Osteocyte (in vitro differentiated cells): ENCODE data around the gene PDYN. TPM values are rescaled to one million over a fixed set of nuclear protein-coding genes. Genes with fewer than 3 reads are reported as not detected.

Experiments used
- DNase-seq: peaks from one replicate; pipeline ENCODE4 v3.0.0; 2021; ENCODE audit warnings: mixed read lengths; ENCODE audit not compliant: unreplicated experiment; ENCODE audit errors: extremely low spot score
- H3K27ac Mint-ChIP-seq: one replicate; pipeline ENCODE4 v1.8.0; 2021; ENCODE audit warnings: mild to moderate bottlenecking, mixed read lengths; ENCODE audit not compliant: unreplicated experiment
- H3K27me3 Mint-ChIP-seq: one replicate; pipeline ENCODE4 v1.8.0; 2021; ENCODE audit warnings: mixed read lengths; ENCODE audit not compliant: unreplicated experiment
- H3K36me3 Mint-ChIP-seq: one replicate; pipeline ENCODE4 v1.8.0; 2021; ENCODE audit warnings: mixed read lengths; ENCODE audit not compliant: unreplicated experiment
- H3K4me1 Mint-ChIP-seq: one replicate; pipeline ENCODE4 v1.8.0; 2021; ENCODE audit warnings: mixed read lengths; ENCODE audit not compliant: unreplicated experiment
- H3K4me3 Mint-ChIP-seq: one replicate; pipeline ENCODE4 v1.8.0; 2021; ENCODE audit warnings: mild to moderate bottlenecking, moderate library complexity, mixed read lengths; ENCODE audit not compliant: unreplicated experiment
- H3K9me3 Mint-ChIP-seq: one replicate; pipeline ENCODE4 v1.8.0; 2021; ENCODE audit warnings: mixed read lengths; ENCODE audit not compliant: unreplicated experiment
- CTCF ChIP-seq: fragments of 200-600 bp; sonication (generic); IDR thresholded peaks from 2 replicates; pipeline ENCODE4 v1.5.0; 2021; ENCODE audit warnings: antibody characterized with exemption, mild to moderate bottlenecking, moderate library complexity
- total RNA-seq: library from RNA; stranded (reverse); gene quantifications from 2 replicates; pipeline ENCODE4 v1.2.1, GENCODE V29; 2021

Gene PDYN
- total RNA-seq, 1 donor from 2014 or later = not detected

GRCh38 chr20:1934156-1934555, 59.7 kb downstream of the PDYN start:
- no peaks in the 10 kb centered on the region for H3K9me3 Mint-ChIP-seq
- no peak overlapping the region for H3K4me3 Mint-ChIP-seq
- no peaks in the 10 kb centered on the region for H3K27me3 Mint-ChIP-seq
- TF ChIP-seq CTCF = no peak
- no peaks in the 10 kb centered on the region for H3K4me1 Mint-ChIP-seq
- no peak overlapping the region for H3K27ac Mint-ChIP-seq
- peaks cover 4% of the 10 kb centered on the region for H3K36me3 Mint-ChIP-seq
- DNase-seq = no peak

- H3K27ac Mint-ChIP-seq = no peak overlapping the region
Observed at GRCh38 chr20:1933465-1933870, 60.4 kb downstream of the PDYN start.

GRCh38 chr20:1932971-1933370, 60.9 kb downstream of the PDYN start:
- Mint-ChIP-seq H3K9me3 (no peaks in the 10 kb centered on the region), H3K4me1 (no peaks in the 10 kb centered on the region), H3K27me3 (no peaks in the 10 kb centered on the region), H3K36me3 (peaks cover under 1% of the 10 kb centered on the region), H3K4me3 (no peak overlapping the region), H3K27ac (no peak overlapping the region)
- no peak for TF ChIP-seq CTCF
- no peak for DNase-seq

More at GRCh38 chr20:1933465-1933870, 60.4 kb downstream of the PDYN start:
- no peaks in the 10 kb centered on the region for H3K4me1 Mint-ChIP-seq
- H3K4me3 Mint-ChIP-seq = no peak overlapping the region
- H3K36me3 Mint-ChIP-seq = peaks cover 4% of the 10 kb centered on the region
- no peaks in the 10 kb centered on the region for H3K9me3 Mint-ChIP-seq
- no peak for DNase-seq
- H3K27me3 Mint-ChIP-seq = no peaks in the 10 kb centered on the region
- no peak for TF ChIP-seq CTCF

GRCh38 chr20:1931830-1932229, 62.0 kb downstream of the PDYN start:
- Mint-ChIP-seq H3K4me3 (no peak overlapping the region), H3K27ac (no peak overlapping the region), H3K9me3 (no peaks in the 10 kb centered on the region), H3K27me3 (no peaks in the 10 kb centered on the region), H3K4me1 (no peaks in the 10 kb centered on the region), H3K36me3 (no peaks in the 10 kb centered on the region)
- DNase-seq = no peak
- no peak for TF ChIP-seq CTCF

GRCh38 chr20:1930165-1930564, 63.7 kb downstream of the PDYN start:
- H3K4me3 Mint-ChIP-seq = no peak overlapping the region
- no peak overlapping the region for H3K27ac Mint-ChIP-seq

More at GRCh38 chr20:1930165-1930564, 63.7 kb downstream of the PDYN start:
- Mint-ChIP-seq H3K4me1 (no peaks in the 10 kb centered on the region), H3K9me3 (no peaks in the 10 kb centered on the region), H3K27me3 (no peaks in the 10 kb centered on the region), H3K36me3 (no peaks in the 10 kb centered on the region)
- TF ChIP-seq CTCF = no peak
- DNase-seq = no peak
